T47D (cell line): Measurements from ENCODE around the gene ALG1.
A peak's percentile ranks its signal among the peaks of the same experiment; 100 is the strongest.

Experiments
- DNase-seq, 2 experiments: peaks; one replicate each; pipeline versions ENCODE4 v3.0.0 to v3.0.0-alpha.2; 2011 to 2012; ENCODE audit warnings: low read depth in 1 of 2, low spot score in 1 of 2
- JUND ChIP-seq: IDR thresholded peaks from 2 replicates; pipeline ENCODE4 v1.6.1; 2012; ENCODE audit warnings: low read depth
- in situ Hi-C: cut with HindIII; loops from 2 replicates; pipeline ENCODE4 v1.10.0; 2016; ENCODE audit warnings: low sequenced_read_pairs, low pct_unique_long_range_greater_than_20kb

Gene ALG1

DNA sequence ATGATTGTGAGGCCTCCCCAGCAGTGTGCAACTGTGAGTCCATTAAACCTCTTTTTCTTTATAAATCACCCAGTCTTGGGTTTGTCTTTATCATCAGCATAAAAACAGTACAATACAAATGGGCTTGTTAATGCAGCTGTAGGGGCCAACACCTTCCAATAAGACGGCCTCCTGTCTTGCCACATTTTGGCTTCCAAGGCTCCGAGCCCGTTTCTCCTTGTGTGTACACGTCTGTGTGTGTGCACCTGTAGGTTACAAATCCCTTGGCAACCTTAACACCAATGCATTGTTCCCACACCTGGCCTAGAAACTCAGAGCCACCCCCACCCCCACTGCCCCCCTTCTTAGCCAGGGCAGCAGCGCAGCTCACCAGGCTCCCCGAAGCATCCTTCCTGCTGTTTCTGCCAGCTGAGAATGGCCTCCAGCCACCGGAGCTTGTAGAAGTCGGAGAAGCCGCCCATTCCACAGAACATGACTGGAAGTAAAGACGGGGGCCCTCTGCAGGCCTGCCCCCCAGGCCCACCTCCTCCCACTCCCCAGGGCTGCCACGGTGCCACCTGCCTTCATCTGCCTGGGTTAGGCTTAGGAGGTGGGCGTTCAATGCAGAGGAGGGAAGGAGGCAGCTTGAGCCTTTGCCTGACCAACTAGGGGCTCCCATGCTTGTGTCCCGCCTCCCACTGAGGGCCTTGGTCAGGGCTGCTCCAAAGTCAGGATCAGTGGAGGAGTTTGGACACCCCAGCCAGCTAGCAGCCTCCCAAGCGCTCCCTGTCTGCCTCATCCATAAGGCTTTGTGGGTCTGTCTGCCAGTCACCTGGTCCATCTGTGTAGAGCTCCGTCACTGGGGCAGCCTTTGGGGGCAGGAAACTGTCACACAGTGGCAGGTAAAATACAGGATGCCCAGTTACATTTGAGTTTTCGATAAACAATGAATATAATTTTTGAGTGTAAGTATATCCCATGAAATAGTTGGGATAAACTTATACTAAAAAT, 16.5 kb upstream of the ALG1 start:
- no peak for DNase-seq
- in situ Hi-C loops = no loop called here
- no peak for TF ChIP-seq JUND

DNA sequence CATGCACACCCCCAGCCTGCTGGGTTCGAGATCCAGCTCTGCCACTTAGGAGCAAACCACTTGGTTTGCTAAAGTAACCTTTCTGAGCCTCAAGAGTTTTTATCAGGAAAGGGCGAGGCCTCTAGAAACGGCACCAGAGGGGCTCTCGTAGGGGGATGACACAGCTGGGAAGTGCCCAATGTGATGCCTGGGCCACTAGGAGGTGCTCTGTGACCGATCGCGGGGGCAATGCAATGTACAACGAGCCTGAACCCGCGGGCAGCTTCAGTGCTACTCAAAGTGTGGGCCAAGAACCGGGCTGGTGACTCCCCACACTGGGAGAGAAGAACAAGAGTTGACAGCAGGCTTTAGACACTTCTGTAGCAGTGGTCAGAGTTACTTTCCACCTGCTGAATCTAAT, 15.3 kb upstream of the ALG1 start:
- no peak for DNase-seq
- no peak for TF ChIP-seq JUND
- in situ Hi-C loops = no loop called here

DNA sequence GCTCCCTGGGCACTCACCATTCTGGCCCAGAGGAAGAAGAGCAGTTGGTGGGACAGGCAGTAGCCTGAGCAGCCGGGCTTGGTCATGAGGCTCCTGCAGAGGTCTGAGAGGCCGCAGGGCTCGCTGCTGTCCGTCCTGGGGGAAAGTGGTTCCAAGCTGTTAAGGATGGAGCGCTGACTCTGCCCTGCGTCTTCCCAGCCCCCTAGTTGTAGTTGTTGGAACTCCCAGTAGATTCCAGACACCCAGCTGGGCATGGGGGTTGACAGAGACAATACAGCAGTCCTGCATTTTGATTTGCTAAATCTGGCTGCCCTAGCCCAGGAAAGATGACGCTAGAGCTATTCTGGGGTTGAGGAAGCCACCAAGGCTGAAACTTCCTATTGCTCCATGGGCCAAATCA, 13.2 kb upstream of the ALG1 start:
- in situ Hi-C loops = no loop called here

DNA sequence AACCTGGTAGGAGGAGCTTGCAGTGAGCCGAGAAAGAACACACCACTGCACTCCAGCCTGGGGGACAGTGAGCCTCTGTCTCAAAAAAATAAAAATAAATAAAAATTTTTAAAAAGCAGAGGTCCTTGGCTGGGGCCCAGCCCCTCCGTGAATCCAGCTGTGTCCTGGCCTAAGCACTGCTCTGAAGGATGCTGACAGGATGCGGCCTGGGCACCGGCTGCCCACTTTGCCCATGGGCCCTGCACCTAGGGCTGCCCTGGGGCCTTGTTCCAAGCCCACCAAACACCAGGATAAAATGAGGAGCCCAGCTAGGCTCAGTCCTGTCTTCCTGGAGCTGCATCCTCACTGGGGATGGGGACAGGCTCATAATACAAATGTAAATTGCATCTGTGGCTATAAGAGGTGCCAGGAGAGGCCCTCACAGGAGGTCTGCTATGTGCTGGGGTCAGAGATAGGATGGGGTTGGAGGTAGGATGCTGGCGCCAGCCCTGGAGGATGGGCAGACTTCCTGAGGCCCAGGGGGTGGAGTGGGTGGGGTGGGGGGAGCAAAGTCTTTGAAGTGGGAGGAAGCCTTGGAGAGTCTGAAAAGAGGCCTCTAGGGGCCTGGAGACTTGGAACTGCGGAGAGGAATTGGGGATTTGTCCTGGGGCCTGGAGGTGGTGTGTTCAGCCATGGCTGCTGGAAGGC, 12.1 kb upstream of the ALG1 start:
- TF ChIP-seq JUND = no peak
- in situ Hi-C loops = no loop called here
- no peak for DNase-seq

More for the DNA sequence above, 13.2 kb upstream of the ALG1 start:
- no peak for TF ChIP-seq JUND
- no peak for DNase-seq

DNA sequence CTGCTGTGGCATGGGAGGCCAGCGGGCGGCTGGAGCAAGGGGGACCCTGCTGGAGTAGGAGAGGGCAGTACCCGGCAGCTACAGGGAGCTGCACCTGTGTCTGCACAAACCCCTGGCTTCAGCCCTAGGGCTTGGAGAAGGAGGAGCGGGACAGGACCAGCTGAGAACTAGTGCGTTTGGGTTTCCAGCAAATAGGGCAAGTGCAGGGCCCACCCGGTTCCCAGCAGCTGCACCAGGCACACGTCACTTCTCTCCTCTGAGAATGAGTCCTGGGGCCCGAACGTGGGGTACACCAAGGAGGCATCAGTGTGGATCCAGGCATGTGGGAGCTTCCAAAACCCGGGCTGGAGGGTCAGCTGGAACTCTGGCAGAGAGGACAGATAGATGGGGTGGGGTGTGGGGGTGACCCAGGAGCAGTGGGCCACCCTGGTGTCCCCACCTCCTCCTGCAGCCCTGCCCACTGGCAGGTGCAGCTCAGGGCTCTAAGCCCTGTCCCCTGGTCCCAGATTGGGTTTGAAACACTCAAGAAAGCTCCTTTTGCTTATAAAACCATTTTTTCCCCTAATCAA, 11.5 kb upstream of the ALG1 start:
- no peak for TF ChIP-seq JUND
- DNase-seq = no peak
- in situ Hi-C loops = no loop called here

DNA sequence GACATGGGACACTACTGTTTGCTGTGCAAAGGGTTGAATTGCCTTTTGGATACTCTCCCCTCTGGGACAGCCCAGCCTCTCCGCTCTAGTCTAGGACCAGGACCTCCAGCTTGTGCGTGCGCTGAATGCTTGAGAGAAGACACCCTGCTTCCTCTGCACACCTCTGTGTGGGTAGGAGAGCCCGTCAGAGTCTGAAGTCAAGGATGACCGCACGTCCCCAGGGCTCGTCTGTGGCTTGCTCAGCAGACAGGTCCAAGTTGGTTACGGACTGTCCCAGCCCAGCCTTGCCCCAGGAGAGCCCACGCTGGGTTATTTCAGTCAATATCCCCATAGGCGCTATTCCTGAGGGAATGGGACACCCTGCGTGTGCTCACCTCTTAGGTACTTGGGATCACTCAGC, 9.6 kb upstream of the ALG1 start:
- no peak for TF ChIP-seq JUND
- in situ Hi-C loops = no loop called here
- no peak for DNase-seq

DNA sequence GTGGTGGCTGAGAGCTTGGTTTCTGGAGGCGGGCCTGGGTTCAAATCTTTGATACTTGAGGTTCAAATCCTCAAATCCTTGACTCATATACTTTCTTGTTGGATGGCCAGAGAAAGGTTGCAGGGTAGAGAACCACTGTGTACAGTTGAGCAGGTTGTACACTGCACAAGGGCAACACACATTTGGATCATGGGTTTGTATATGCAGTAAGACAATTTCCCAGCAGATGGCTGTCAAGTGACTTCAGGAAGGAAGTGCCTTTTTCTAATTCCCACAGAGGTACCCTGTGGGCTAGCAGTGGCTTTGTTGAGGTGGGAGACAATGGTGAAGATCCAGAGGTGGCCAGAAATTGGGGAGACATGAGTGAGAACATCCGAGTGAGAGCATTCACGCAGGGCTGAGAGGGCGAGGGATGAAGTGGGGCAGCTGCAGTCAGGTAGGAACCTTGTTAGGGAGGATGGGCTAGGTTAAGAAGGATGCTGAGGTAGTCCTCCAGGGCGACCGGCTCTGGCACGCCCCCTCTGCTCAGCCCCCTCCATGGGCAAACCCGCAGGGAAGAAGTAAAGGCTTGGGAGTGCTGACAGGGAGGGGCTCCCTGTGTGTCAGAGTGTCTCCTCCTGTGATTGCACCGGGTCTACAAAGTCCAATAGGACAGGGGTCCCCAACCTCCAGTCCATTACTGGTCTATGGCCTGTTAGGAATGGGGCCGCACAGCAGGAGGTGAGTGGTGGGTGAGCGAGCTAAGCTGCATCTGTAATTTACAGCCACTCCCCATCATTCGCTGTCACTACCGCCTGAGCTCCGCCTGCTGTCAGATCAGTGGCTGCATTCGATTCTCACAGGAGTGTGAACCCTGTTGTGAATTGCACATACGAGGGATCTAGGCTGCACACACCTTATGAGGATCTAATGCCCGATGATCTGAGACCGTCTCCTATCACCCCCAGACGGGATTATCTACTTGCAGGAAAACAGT, 8.6 kb upstream of the ALG1 start:
- in situ Hi-C loops = no loop called here
- peak in 1 of 2 experiments; percentile 46 for DNase-seq
- no peak for TF ChIP-seq JUND

DNA sequence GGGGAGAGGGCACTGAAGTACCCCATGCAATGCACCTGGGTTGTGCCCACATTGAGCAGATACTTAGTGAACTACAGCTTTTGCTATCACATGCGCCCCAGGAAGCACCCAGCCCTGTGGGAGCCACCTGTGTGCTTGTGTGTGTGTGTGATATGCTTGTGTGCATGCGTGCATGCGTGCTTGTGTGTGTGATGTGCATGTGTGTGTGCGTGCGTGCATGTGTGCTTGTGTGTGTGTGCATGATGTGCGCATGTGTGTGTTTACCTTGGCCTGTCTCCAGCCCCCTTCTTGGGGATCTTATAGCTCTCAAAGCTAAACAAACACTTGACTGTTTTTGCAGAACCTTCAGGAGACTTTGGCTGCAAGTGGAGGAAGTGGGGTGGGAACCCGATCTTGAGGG, 6.7 kb upstream of the ALG1 start:
- TF ChIP-seq JUND = no peak
- DNase-seq = peak in 1 of 2 experiments; percentile 42
- in situ Hi-C loops = no loop called here

DNA sequence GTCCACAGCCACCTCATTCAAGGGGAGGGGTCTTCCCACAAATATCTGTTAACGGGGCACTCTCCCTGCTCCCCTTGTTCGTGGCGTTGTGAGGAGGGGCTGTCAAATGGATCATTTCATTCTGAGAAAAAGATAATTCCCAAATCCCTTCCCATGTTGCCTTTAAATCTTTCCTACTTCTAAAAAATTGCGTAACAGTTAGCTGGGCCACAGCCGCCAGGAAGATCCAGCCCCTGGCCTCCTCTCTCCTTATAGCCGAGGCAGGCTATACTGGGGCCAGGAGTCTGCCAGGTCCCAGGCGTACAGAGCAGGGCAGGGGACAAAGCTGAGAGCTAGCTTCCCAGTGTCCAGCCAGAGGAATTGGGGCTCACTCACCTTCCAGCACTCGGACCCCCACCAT, 6.3 kb upstream of the ALG1 start:
- no peak for TF ChIP-seq JUND
- no peak for DNase-seq
- in situ Hi-C loops = no loop called here

DNA sequence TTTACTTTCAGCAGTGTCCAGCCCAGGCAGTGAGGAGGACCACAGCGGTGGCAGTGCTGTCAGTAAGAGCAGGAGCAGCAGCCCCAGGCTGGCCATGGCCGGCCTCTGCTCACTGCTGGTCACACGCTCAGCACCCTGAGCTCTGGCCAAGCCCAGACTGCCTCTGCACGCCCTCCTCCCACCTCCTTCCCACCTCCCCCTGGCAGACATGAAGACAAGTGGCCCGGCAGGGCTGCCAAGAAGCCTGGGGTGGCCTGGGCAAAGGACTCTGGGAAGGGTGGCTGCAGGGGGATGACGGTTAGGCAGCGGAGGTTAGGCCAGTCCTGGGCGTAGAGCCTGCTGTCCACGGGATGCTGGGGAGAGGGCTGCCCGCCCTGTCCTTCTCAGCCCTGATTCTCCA, 5.8 kb upstream of the ALG1 start, which contains the start of gene C16orf89:
C16orf89 (minus strand) TSS at position 144 of the 400 bp plus-strand sequence; CDS start at position 96, 48 bp downstream.
- TF ChIP-seq JUND = no peak
- in situ Hi-C loops = no loop called here
- no peak for DNase-seq

DNA sequence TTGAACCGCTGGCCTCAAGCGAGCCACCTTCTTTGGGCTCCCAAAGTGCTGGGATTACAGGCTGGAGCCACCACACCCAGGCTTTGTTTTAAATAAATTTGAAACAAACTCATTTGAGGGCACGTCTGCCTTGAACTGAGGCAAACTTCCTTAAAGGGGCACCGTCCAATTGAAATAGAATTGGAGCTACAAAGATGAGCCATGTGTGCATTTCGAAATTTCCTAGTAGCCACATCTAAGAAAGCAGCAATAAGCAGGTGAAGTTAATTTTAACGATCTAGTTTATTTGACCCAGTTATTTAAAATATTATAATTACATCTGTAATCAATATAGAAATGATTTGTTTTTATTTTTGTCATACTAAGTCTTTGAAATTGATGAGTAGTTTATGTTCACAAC, 5.1 kb upstream of the ALG1 start:
- DNase-seq = no peak
- in situ Hi-C loops = no loop called here
- TF ChIP-seq JUND = no peak

DNA sequence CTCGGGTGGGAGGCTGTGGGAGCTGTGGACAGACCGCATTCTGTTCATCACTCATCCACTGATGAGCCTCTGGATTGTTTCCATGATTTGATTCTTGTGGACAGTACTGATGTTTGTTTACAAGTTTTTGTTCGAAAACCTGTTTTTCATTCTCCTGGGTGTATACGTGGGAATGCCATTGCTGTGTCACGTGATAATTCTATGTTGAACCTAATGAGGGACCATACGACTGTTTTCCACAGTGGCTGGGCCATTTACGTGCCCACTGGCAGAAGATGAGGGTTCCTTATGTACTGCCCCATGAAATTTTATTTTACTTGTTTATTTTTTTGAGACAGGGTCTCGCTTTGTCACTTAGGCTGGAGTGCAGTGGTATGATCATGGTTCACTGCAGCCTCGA, 2.6 kb upstream of the ALG1 start:
- in situ Hi-C loops = no loop called here
- no peak for TF ChIP-seq JUND
- no peak for DNase-seq
